Raji (cell line): ENCODE measurements around the gene TACC3.

Experiments
- POLR2A ChIP-seq: IDR thresholded peaks from 2 replicates; pipeline ENCODE4 v1.6.1; 2011; ENCODE audit warnings: low read depth, low read length, control low read depth; ENCODE audit not compliant: insufficient read depth

The TACC3 gene

GRCh38 chr4:1766106-1767060 is 45.1 kb downstream of the TACC3 start:
- no peak for TF ChIP-seq POLR2A

DNA sequence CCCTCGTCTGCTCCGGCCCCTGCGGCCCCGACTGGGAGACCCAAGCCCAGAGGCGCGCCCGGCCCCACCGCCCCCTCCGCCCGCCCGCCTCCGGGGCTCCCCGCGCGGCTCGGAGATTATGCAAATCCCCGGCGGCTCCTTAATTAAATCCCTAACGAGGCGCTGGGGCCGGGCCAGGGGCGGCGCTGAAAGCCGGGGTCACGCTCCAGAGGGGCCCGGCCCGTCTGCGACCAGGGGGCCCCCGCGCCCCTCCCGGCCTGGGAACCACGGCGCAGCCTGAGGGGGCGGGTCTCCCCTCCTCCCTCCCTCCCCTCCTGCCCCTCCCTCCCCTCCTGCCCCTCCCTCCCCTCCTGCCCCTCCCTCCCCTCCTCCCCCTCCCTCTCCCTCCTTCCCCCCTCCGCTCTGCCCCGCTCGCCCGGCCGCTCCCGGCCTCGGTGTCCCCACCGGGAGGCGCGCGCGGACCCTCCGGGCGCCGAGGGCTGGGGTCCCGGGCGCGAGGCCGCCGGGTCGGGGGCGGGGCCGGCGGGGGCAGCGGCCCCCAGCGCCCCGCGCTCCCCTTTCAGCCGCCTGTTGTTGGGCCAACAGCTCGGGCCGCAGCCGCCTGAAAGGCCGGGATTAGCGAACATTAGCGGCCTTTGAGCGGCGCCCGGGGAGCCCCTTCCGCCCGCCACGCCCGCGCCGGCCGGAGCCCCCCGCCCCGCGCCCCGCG is 45.9 kb downstream of the TACC3 start:
- TF ChIP-seq POLR2A = no peak

DNA sequence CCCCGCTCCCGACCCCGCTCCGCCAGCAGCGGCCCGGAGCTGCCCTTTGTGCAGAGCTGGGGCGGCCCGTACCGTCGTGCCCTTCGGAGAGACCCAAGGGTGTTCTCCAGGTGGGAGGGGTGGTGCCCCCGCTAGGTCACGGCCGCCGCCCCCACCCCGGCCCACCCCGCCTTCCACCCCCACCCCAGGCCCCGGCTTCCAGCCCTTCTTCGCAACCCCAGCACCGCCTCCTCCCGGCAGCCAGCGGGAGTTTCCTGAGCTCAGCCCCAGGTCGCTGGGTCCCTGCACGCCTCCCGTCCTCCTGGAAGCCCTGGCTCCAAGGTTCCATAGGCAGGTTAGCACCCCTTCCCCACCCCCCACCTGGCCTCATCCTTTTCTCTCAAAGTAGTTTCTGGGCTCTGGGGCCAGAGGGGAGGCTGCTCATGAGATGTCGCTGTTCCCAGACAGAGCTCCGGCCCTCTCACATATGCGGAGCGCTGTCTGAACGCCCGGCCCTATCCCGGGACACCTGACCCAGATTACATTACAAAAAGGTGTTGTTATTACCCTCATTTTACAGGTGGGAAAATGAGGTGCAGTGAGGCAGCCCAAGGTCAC is 46.5 kb downstream of the TACC3 start:
- TF ChIP-seq POLR2A = no peak

GRCh38 chr4:1768367-1769034 is 47.2 kb downstream of the TACC3 start:
- TF ChIP-seq POLR2A = no peak

- no peak for TF ChIP-seq POLR2A
Observed at GRCh38 chr4:1769692-1770091, 48.4 kb downstream of the TACC3 start.

DNA sequence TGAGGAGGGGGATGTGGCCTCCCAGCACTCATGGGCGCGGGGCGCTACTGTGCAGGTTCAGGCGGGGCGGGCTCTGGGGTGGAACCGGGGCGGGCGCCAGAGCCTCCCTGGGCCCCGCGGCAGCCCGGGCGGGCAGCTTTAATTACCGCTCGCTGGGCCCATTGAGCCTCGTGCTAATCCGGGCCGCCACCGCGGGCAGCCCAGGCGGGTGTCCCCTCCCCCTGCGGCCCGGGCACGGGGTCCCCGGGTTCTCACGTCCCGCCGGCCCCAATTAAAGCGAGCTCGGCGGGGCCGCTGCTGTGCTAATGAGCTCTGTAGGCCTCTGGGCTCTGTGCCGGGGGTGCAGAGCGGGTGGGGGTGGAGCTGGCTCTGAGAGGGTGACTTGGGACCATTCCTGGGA is 48.9 kb downstream of the TACC3 start:
- no peak for TF ChIP-seq POLR2A

DNA sequence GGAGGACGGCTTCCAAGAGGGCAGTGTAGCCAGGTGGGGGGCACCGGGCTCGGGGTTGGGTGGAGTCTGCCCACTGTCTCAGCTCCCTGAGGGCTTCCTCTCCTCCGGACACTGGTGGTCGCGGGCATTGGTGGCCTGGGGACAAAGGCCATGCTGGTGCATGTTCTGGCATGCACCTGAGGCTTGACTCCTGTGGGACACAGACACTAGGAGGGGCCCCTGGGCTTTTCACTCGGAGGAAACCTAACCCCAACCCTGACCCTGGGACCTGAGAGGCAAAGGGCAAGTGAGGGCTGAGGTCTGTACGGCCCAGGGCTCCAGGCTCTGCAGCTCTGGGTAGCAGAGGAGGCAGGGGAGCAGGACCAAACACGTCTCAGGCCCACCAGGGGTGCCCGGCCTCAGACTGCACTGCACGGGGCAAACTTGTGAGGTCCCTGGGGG is 49.5 kb downstream of the TACC3 start:
- TF ChIP-seq POLR2A = no peak

- no peak for TF ChIP-seq POLR2A
Observed at GRCh38 chr4:1771555-1772305, 50.4 kb downstream of the TACC3 start.

GRCh38 chr4:1772853-1773538 is 51.7 kb downstream of the TACC3 start:
- TF ChIP-seq POLR2A = no peak

DNA sequence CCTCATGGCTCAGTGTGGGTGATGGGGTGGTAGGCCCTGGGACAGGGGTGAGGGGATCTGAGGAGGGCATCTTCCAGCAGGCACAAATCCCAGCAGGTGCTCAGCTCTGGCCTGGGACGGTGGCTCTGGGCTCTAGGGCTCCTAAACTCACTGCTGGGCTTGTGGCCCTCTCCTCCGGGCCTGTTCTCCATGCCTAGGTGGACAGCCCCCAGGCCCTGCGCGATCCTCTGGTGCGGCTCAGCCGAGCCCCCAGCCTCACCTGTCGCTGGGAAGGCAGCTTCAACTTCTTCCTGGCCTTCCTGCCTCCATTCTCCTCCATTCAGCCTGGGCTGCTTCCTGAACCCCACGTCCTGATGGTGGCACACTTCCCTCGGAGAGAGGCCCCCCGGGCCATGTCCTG is 52.4 kb downstream of the TACC3 start:
- TF ChIP-seq POLR2A = no peak

GRCh38 chr4:1775731-1776500 is 54.6 kb downstream of the TACC3 start:
- TF ChIP-seq POLR2A = no peak

DNA sequence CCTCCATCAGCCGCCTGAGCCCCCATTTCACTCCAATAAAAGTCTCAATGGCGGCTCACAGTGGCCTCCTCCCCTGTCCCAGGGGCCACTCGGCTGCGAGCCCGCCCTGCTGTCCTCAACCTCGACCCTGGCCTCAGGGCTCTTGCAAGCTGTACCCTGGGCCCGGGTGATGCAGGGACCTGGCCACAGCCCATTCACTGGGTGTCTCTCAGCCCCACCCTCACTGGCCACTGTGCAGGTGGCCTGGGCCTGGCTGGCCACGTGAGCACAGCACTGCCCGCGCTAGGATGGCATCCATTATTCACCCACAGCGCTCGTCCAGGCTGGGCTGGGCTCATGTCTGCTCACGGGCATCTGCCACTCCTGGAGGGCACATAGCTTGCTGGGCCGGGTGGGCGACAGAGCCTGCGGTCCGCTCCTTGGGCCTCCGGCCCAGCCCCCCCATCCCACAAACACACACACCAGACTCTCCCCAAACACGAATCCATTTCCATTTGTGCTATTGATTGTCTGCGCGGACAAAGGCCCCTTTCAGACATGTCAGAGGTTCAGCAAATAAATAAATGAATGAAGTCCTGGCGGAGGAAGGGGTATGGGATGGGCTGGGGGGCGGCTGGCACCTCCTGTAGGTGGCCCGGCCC is 55.3 kb downstream of the TACC3 start:
- no peak for TF ChIP-seq POLR2A

DNA sequence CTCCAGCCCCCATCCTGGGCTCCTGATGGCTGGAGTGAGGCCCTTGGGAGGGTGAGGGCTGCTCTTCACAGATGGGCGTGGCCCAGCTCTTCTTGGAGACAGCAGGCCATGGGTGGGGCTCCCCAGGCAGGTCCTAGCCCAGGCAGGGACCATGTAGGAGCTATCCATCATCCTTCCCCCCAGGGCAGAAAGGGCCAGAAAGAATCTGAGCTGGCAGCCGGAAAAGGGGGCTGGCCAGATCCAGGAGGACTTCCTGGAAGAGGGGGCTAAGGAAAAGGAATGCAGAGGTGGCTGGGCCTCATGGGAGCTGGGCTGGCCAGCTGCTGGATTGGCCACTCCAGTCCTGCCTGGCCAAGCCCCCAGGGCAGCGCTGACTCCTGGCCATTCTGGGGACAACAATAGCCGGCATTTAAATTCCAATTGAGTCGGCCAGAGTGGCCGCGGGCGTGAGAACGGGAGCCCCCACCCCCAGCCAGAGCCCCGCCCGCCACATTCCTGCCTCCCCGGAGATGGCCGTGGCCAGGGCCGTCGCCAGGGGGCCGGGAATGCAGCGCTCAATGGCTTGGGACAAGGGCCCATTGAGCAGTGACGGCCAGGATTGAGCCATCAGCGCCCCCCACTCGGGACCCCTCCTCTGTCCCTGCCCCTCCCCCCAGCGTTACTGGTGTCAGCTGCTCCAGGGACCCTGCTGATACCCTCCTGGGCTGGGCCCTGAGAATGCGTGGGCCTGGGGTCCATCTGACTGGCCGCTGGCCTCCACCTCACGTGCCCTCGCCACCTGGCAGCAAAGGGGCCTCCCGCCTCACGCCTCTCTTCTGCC is 56.7 kb downstream of the TACC3 start:
- TF ChIP-seq POLR2A = no peak
